ENCODE results near the gene PDXK. TPM values are rescaled to one million over a fixed set of nuclear protein-coding genes. Genes with fewer than 3 reads are reported as not detected.

The PDXK gene
- total and polyA plus RNA-seq, 4 experiments from 2014 or later, result 37.5 to 94.3 (median 77.4) TPM

GRCh38 chr21:43775190-43775589 is 56.3 kb downstream of the PDXK start:
- H3K4me3 ChIP-seq (ENCODE audit: low read length in 2 of 2), result peak overlapping the region; percentile 79 to 93
- no peaks in the 10 kb centered on the region for H3K27me3 Mint-ChIP-seq
- H3K27me3 ChIP-seq (ENCODE audit: insufficient read depth, low read length), result no peaks in the 10 kb centered on the region
- ChIA-PET CTCF (ENCODE audit: partially characterized antibody) (interaction anchor here (1.0 kb wide), 1 partner anchor 14 kb away, joined by 3 read pairs; the partner anchor contains the start of gene RRP1), POLR2A (ENCODE audit: partially characterized antibody) (no interaction called here)
- H3K27ac Mint-ChIP-seq, result peak overlapping the region; percentile 81 to 92 (median 86)
- H3K27ac ChIP-seq (ENCODE audit: low read depth, low read length), result peak overlapping the region; percentile 76
- H3K9me3 Mint-ChIP-seq, result no peaks in the 10 kb centered on the region
- H3K9me3 ChIP-seq (ENCODE audit: control insufficient read depth in 1 of 2, low read length in 2 of 2), result no peaks in the 10 kb centered on the region
- peaks cover 15% of the 10 kb centered on the region for H3K36me3 ChIP-seq (ENCODE audit: insufficient read depth, low read length)
- H3K4me1 ChIP-seq (ENCODE audit: insufficient read depth, low read length), result peaks cover 31% of the 10 kb centered on the region
- intact Hi-C loops (cut with micrococcal nuclease), result loop anchor here (5.0 kb wide), 1 partner anchor 58 kb away; the partner anchor contains the start of gene PDXK
- peak overlapping the region; percentile 91 to 97 (median 93) for H3K4me3 Mint-ChIP-seq
- H3K36me3 Mint-ChIP-seq, result peaks cover 14 to 23% of the 10 kb centered on the region in 2 donors
- H3K4me1 Mint-ChIP-seq, result peaks cover 23 to 55% (median 34%) of the 10 kb centered on the region in 4 donors
- DNase-seq, result no peak

- peaks cover 31% of the 10 kb centered on the region for H3K4me1 ChIP-seq (ENCODE audit: insufficient read depth, low read length)
- H3K9me3 ChIP-seq (ENCODE audit: control insufficient read depth in 1 of 2, low read length in 2 of 2), result no peaks in the 10 kb centered on the region
- Mint-ChIP-seq H3K27ac (peak within 1 kb of the TSS; percentile 84 to 92 (median 87)), H3K27me3 (no peaks in the 10 kb centered on the region), H3K4me3 (peak within 1 kb of the TSS; percentile 91 to 97 (median 93)), H3K4me1 (peaks cover 23 to 55% (median 34%) of the 10 kb centered on the region in 4 donors), H3K9me3 (no peaks in the 10 kb centered on the region), H3K36me3 (peaks cover 14 to 23% of the 10 kb centered on the region in 2 donors)
- H3K27me3 ChIP-seq (ENCODE audit: insufficient read depth, low read length), result no peaks in the 10 kb centered on the region
- ChIA-PET CTCF (ENCODE audit: partially characterized antibody) (no interaction called here), POLR2A (ENCODE audit: partially characterized antibody) (no interaction called here)
- H3K36me3 ChIP-seq (ENCODE audit: insufficient read depth, low read length), result peaks cover 15% of the 10 kb centered on the region
- peak within 1 kb of the TSS; percentile 76 for H3K27ac ChIP-seq (ENCODE audit: low read depth, low read length)
- intact Hi-C loops (cut with micrococcal nuclease), result loop anchor here (1.0 to 5.0 kb wide), 2 partner anchors 13 to 59 kb away; partner anchors contain the start of genes PDXK and RRP1
- peak within 1 kb of the TSS; percentile 79 to 93 for H3K4me3 ChIP-seq (ENCODE audit: low read length in 2 of 2)
- peak; percentile 69 to 88 (median 77) for DNase-seq
Measured at GRCh38 chr21:43775795-43776430, 57.0 kb downstream of the PDXK start, which contains the start of gene CSTB. Gene CSTB (minus strand): TSS chr21:43776308. CDS start chr21:43776269, 39 bp downstream.

GRCh38 chr21:43777953-43778352 is 59.0 kb downstream of the PDXK start:
- H3K4me1 Mint-ChIP-seq, result peaks cover 20 to 47% (median 34%) of the 10 kb centered on the region in 4 donors
- Histone ChIP-seq H3K27ac (ENCODE audit: low read depth, low read length) (no peak overlapping the region), H3K4me3 (ENCODE audit: low read length in 2 of 2) (no peak overlapping the region), H3K9me3 (ENCODE audit: control insufficient read depth in 1 of 2, low read length in 2 of 2) (no peaks in the 10 kb centered on the region), H3K27me3 (ENCODE audit: insufficient read depth, low read length) (no peaks in the 10 kb centered on the region), H3K36me3 (ENCODE audit: insufficient read depth, low read length) (peaks cover 14% of the 10 kb centered on the region), H3K4me1 (ENCODE audit: insufficient read depth, low read length) (peaks cover 31% of the 10 kb centered on the region)
- peak overlapping the region in 6 of 8 donors; percentile 52 to 91 (median 76) for H3K4me3 Mint-ChIP-seq
- intact Hi-C loops (cut with micrococcal nuclease), result loop anchor here (5.0 kb wide), 1 partner anchor 61 kb away; the partner anchor contains the start of gene PDXK
- peaks cover 9 to 22% of the 10 kb centered on the region in 2 donors for H3K36me3 Mint-ChIP-seq
- POLR2A ChIA-PET (ENCODE audit: partially characterized antibody), result no interaction called here
- H3K9me3 Mint-ChIP-seq, result no peaks in the 10 kb centered on the region
- CTCF ChIA-PET (ENCODE audit: partially characterized antibody), result no interaction called here
- peak overlapping the region in 6 of 7 donors; percentile 69 to 90 (median 78) for H3K27ac Mint-ChIP-seq
- no peaks in the 10 kb centered on the region for H3K27me3 Mint-ChIP-seq
- peak in 1 of 5 donors; percentile 25 for DNase-seq

- H3K4me1 Mint-ChIP-seq, result peaks cover 20 to 41% (median 31%) of the 10 kb centered on the region in 4 donors
- H3K27me3 Mint-ChIP-seq, result no peaks in the 10 kb centered on the region
- ChIA-PET POLR2A (ENCODE audit: partially characterized antibody) (no interaction called here), CTCF (ENCODE audit: partially characterized antibody) (interaction anchor here (1.5 kb wide), 1 partner anchor 11 kb away, joined by 9 read pairs; the partner anchor contains the start of gene RRP1)
- Histone ChIP-seq H3K36me3 (ENCODE audit: insufficient read depth, low read length) (peaks cover 7% of the 10 kb centered on the region), H3K4me3 (ENCODE audit: low read length in 2 of 2) (no peak overlapping the region), H3K27ac (ENCODE audit: low read depth, low read length) (no peak overlapping the region), H3K9me3 (ENCODE audit: control insufficient read depth in 1 of 2, low read length in 2 of 2) (no peaks in the 10 kb centered on the region), H3K4me1 (ENCODE audit: insufficient read depth, low read length) (peaks cover 31% of the 10 kb centered on the region), H3K27me3 (ENCODE audit: insufficient read depth, low read length) (no peaks in the 10 kb centered on the region)
- peaks cover 5 to 15% of the 10 kb centered on the region in 2 donors for H3K36me3 Mint-ChIP-seq
- DNase-seq, result peak in 1 of 5 donors; percentile 5
- H3K4me3 Mint-ChIP-seq, result peak overlapping the region; percentile 67 to 84 (median 73)
- intact Hi-C loops (cut with micrococcal nuclease), result loop anchor here (5.0 kb wide), 1 partner anchor 61 kb away; the partner anchor contains the start of gene PDXK
- peak overlapping the region; percentile 69 to 92 (median 79) for H3K27ac Mint-ChIP-seq
- H3K9me3 Mint-ChIP-seq, result no peaks in the 10 kb centered on the region
Measured at GRCh38 chr21:43778469-43779335, 59.8 kb downstream of the PDXK start.

GRCh38 chr21:43779660-43780059 is 60.7 kb downstream of the PDXK start:
- H3K36me3 Mint-ChIP-seq, result peaks cover 0 to 7% of the 10 kb centered on the region in 2 donors
- H3K36me3 ChIP-seq (ENCODE audit: insufficient read depth, low read length), result no peaks in the 10 kb centered on the region
- intact Hi-C loops (cut with micrococcal nuclease), result loop anchor here (5.0 kb wide), 1 partner anchor 62 kb away; the partner anchor contains the start of gene PDXK
- POLR2A ChIA-PET (ENCODE audit: partially characterized antibody), result no interaction called here
- CTCF ChIA-PET (ENCODE audit: partially characterized antibody), result interaction anchor here (1.1 to 1.5 kb wide), 2 partner anchors 9 to 10 kb away, joined by 3 to 9 read pairs; partner anchors contain the start of gene RRP1
- H3K27ac ChIP-seq (ENCODE audit: low read depth, low read length), result no peak overlapping the region
- DNase-seq, result peak in 1 of 5 donors; percentile 7
- peaks cover 23% of the 10 kb centered on the region for H3K4me1 ChIP-seq (ENCODE audit: insufficient read depth, low read length)
- no peaks in the 10 kb centered on the region for H3K27me3 Mint-ChIP-seq
- H3K4me1 Mint-ChIP-seq, result peaks cover 15 to 32% (median 24%) of the 10 kb centered on the region in 4 donors
- H3K9me3 Mint-ChIP-seq, result no peaks in the 10 kb centered on the region
- H3K4me3 ChIP-seq (ENCODE audit: low read length in 2 of 2), result no peak overlapping the region
- peak overlapping the region in 2 of 7 donors; percentile 22 to 66 for H3K27ac Mint-ChIP-seq
- no peaks in the 10 kb centered on the region for H3K9me3 ChIP-seq (ENCODE audit: control insufficient read depth in 1 of 2, low read length in 2 of 2)
- peak overlapping the region in 1 of 8 donors; percentile 28 for H3K4me3 Mint-ChIP-seq
- H3K27me3 ChIP-seq (ENCODE audit: insufficient read depth, low read length), result no peaks in the 10 kb centered on the region

- Mint-ChIP-seq H3K27ac (no peak overlapping the region), H3K36me3 (no peaks in the 10 kb centered on the region), H3K4me3 (no peak overlapping the region), H3K9me3 (no peaks in the 10 kb centered on the region), H3K27me3 (no peaks in the 10 kb centered on the region), H3K4me1 (peaks cover 7 to 20% (median 15%) of the 10 kb centered on the region in 4 donors)
- no peaks in the 10 kb centered on the region for H3K9me3 ChIP-seq (ENCODE audit: control insufficient read depth in 1 of 2, low read length in 2 of 2)
- DNase-seq, result no peak
- intact Hi-C loops (cut with micrococcal nuclease), result no loop called here
- H3K4me3 ChIP-seq (ENCODE audit: low read length in 2 of 2), result no peak overlapping the region
- H3K27ac ChIP-seq (ENCODE audit: low read depth, low read length), result no peak overlapping the region
- POLR2A ChIA-PET (ENCODE audit: partially characterized antibody), result no interaction called here
- no peaks in the 10 kb centered on the region for H3K36me3 ChIP-seq (ENCODE audit: insufficient read depth, low read length)
- no peaks in the 10 kb centered on the region for H3K27me3 ChIP-seq (ENCODE audit: insufficient read depth, low read length)
- CTCF ChIA-PET (ENCODE audit: partially characterized antibody), result no interaction called here
- H3K4me1 ChIP-seq (ENCODE audit: insufficient read depth, low read length), result peaks cover 14% of the 10 kb centered on the region
Measured at GRCh38 chr21:43781846-43782245, 62.9 kb downstream of the PDXK start.

All from CD4-positive, alpha-beta memory T cell (primary cell).